HG03064 (cell line): ENCODE data around the gene ICA1L.

Source experiments
- ATAC-seq: cut with Tn5 transposase; IDR thresholded peaks from one replicate; pipeline ENCODE4 v1.9.1; 2021; ENCODE audit warnings: low read depth; ENCODE audit not compliant: unreplicated experiment

The ICA1L gene

GRCh38 chr2:202790676-202791075 lies 80.9 kb downstream of the ICA1L start:
- no peak for ATAC-seq

- ATAC-seq = no peak
These were observed 84.7 kb downstream of the ICA1L start for GRCh38 chr2:202786842-202787241.

- no peak for ATAC-seq
These were observed 88.5 kb downstream of the ICA1L start for GRCh38 chr2:202782940-202783558.

GRCh38 chr2:202780514-202781021 lies 91.0 kb downstream of the ICA1L start:
- ATAC-seq = peak; percentile 94

GRCh38 chr2:202778217-202778616 lies 93.3 kb downstream of the ICA1L start:
- ATAC-seq = no peak

- ATAC-seq = no peak
These were observed 97.5 kb downstream of the ICA1L start for GRCh38 chr2:202774104-202774503.

GRCh38 chr2:202773301-202773973 lies 98.1 kb downstream of the ICA1L start:
- ATAC-seq = no peak

- no peak for ATAC-seq
These were observed 99.7 kb downstream of the ICA1L start for GRCh38 chr2:202771741-202772460.

GRCh38 chr2:202771336-202771735 lies 100.2 kb downstream of the ICA1L start:
- no peak for ATAC-seq

GRCh38 chr2:202769201-202769600 lies 102.4 kb downstream of the ICA1L start:
- no peak for ATAC-seq

GRCh38 chr2:202768273-202768672 lies 103.3 kb downstream of the ICA1L start:
- ATAC-seq = no peak

- no peak for ATAC-seq
These were observed 106.1 kb downstream of the ICA1L start for GRCh38 chr2:202765436-202765835.

- no peak for ATAC-seq
These were observed 106.6 kb downstream of the ICA1L start for GRCh38 chr2:202764991-202765390.

GRCh38 chr2:202763916-202764315 lies 107.7 kb downstream of the ICA1L start:
- ATAC-seq = no peak

GRCh38 chr2:202762556-202762955 lies 109.0 kb downstream of the ICA1L start:
- ATAC-seq = no peak

- no peak for ATAC-seq
These were observed 110.7 kb downstream of the ICA1L start for GRCh38 chr2:202760848-202761247.

- no peak for ATAC-seq
These were observed 113.0 kb downstream of the ICA1L start for GRCh38 chr2:202758604-202759003.

GRCh38 chr2:202758128-202758527 lies 113.4 kb downstream of the ICA1L start:
- no peak for ATAC-seq

GRCh38 chr2:202757339-202757738 lies 114.2 kb downstream of the ICA1L start:
- no peak for ATAC-seq

GRCh38 chr2:202756598-202756997 lies 115.0 kb downstream of the ICA1L start:
- ATAC-seq = no peak

- ATAC-seq = no peak
These were observed 116.6 kb downstream of the ICA1L start for GRCh38 chr2:202754936-202755335.

GRCh38 chr2:202752071-202752470 lies 119.5 kb downstream of the ICA1L start:
- no peak for ATAC-seq
